ENCODE measurements around the gene SYT9.

SYT9 gene

GRCh38 chr11:7495882-7496551 lies 244.3 kb downstream of the SYT9 start:
- no peak overlapping the region for H3K27ac ChIP-seq (ENCODE audit: low read length)
- no CpG with 5 or more reads among the region's 4 CpGs for WGBS (ENCODE audit: insufficient coverage, insufficient read length)
- no peak overlapping the region for H3K4me3 ChIP-seq (ENCODE audit: low read length)
- H3K4me1 ChIP-seq (ENCODE audit: control insufficient read depth, insufficient read depth, low read length) = peaks cover 2% of the 10 kb centered on the region; the same call in 1 of the 2 replicates
- DNase-seq (ENCODE audit: low read depth, low spot score) = no peak
- H3K36me3 ChIP-seq (ENCODE audit: control insufficient read depth, insufficient read depth, low read length) = no peaks in the 10 kb centered on the region
- H3K27me3 ChIP-seq (ENCODE audit: control insufficient read depth, insufficient read depth, low read length) = no peaks in the 10 kb centered on the region
- no peaks in the 10 kb centered on the region for H3K9me3 ChIP-seq (ENCODE audit: control insufficient read depth, insufficient read depth, low read length)

GRCh38 chr11:7498193-7498592 lies 246.5 kb downstream of the SYT9 start:
- H3K27me3 ChIP-seq (ENCODE audit: control insufficient read depth, insufficient read depth, low read length) = no peaks in the 10 kb centered on the region
- H3K27ac ChIP-seq (ENCODE audit: low read length) = no peak overlapping the region
- no peaks in the 10 kb centered on the region for H3K36me3 ChIP-seq (ENCODE audit: control insufficient read depth, insufficient read depth, low read length)
- H3K9me3 ChIP-seq (ENCODE audit: control insufficient read depth, insufficient read depth, low read length) = no peaks in the 10 kb centered on the region
- no peak for DNase-seq (ENCODE audit: low read depth, low spot score)
- H3K4me3 ChIP-seq (ENCODE audit: low read length) = no peak overlapping the region
- no peaks in the 10 kb centered on the region for H3K4me1 ChIP-seq (ENCODE audit: control insufficient read depth, insufficient read depth, low read length)
- no CpG with 5 or more reads among the region's 4 CpGs for WGBS (ENCODE audit: insufficient coverage, insufficient read length)

- Histone ChIP-seq H3K4me3 (ENCODE audit: low read length) (no peak overlapping the region), H3K27me3 (ENCODE audit: control insufficient read depth, insufficient read depth, low read length) (no peaks in the 10 kb centered on the region), H3K27ac (ENCODE audit: low read length) (no peak overlapping the region), H3K36me3 (ENCODE audit: control insufficient read depth, insufficient read depth, low read length) (no peaks in the 10 kb centered on the region), H3K4me1 (ENCODE audit: control insufficient read depth, insufficient read depth, low read length) (no peaks in the 10 kb centered on the region), H3K9me3 (ENCODE audit: control insufficient read depth, insufficient read depth, low read length) (no peaks in the 10 kb centered on the region)
- no peak for DNase-seq (ENCODE audit: low read depth, low spot score)
- no CpG with 5 or more reads among the region's 1 CpG for WGBS (ENCODE audit: insufficient coverage, insufficient read length)
Measured at GRCh38 chr11:7499081-7499480, 247.4 kb downstream of the SYT9 start.

GRCh38 chr11:7500251-7500650 lies 248.5 kb downstream of the SYT9 start:
- Histone ChIP-seq H3K36me3 (ENCODE audit: control insufficient read depth, insufficient read depth, low read length) (no peaks in the 10 kb centered on the region), H3K4me3 (ENCODE audit: low read length) (no peak overlapping the region), H3K9me3 (ENCODE audit: control insufficient read depth, insufficient read depth, low read length) (no peaks in the 10 kb centered on the region), H3K4me1 (ENCODE audit: control insufficient read depth, insufficient read depth, low read length) (no peaks in the 10 kb centered on the region), H3K27ac (ENCODE audit: low read length) (no peak overlapping the region), H3K27me3 (ENCODE audit: control insufficient read depth, insufficient read depth, low read length) (no peaks in the 10 kb centered on the region)
- WGBS (ENCODE audit: insufficient coverage, insufficient read length) = no CpG with 5 or more reads among the region's 3 CpGs
- DNase-seq (ENCODE audit: low read depth, low spot score) = no peak

- no peaks in the 10 kb centered on the region for H3K4me1 ChIP-seq (ENCODE audit: control insufficient read depth, insufficient read depth, low read length)
- DNase-seq (ENCODE audit: low read depth, low spot score) = no peak
- WGBS (ENCODE audit: insufficient coverage, insufficient read length) = no CpG with 5 or more reads among the region's 3 CpGs
Measured at GRCh38 chr11:7501251-7501650, 249.5 kb downstream of the SYT9 start.

GRCh38 chr11:7501894-7502293 lies 250.2 kb downstream of the SYT9 start:
- 100% methylated on average over 1 of the region's 4 CpGs for WGBS (ENCODE audit: insufficient coverage, insufficient read length)
- no peaks in the 10 kb centered on the region for H3K4me1 ChIP-seq (ENCODE audit: control insufficient read depth, insufficient read depth, low read length)

More at GRCh38 chr11:7501251-7501650, 249.5 kb downstream of the SYT9 start:
- Histone ChIP-seq H3K27me3 (ENCODE audit: control insufficient read depth, insufficient read depth, low read length) (no peaks in the 10 kb centered on the region), H3K9me3 (ENCODE audit: control insufficient read depth, insufficient read depth, low read length) (no peaks in the 10 kb centered on the region), H3K36me3 (ENCODE audit: control insufficient read depth, insufficient read depth, low read length) (no peaks in the 10 kb centered on the region), H3K4me3 (ENCODE audit: low read length) (no peak overlapping the region), H3K27ac (ENCODE audit: low read length) (no peak overlapping the region)

GRCh38 chr11:7506243-7506642 lies 254.5 kb downstream of the SYT9 start:
- DNase-seq (ENCODE audit: low read depth, low spot score) = no peak
- no CpG with 5 or more reads among the region's 3 CpGs for WGBS (ENCODE audit: insufficient coverage, insufficient read length)
- Histone ChIP-seq H3K27me3 (ENCODE audit: control insufficient read depth, insufficient read depth, low read length) (no peaks in the 10 kb centered on the region), H3K4me3 (ENCODE audit: low read length) (no peak overlapping the region), H3K4me1 (ENCODE audit: control insufficient read depth, insufficient read depth, low read length) (no peaks in the 10 kb centered on the region), H3K27ac (ENCODE audit: low read length) (no peak overlapping the region), H3K9me3 (ENCODE audit: control insufficient read depth, insufficient read depth, low read length) (no peaks in the 10 kb centered on the region), H3K36me3 (ENCODE audit: control insufficient read depth, insufficient read depth, low read length) (no peaks in the 10 kb centered on the region)

More at GRCh38 chr11:7501894-7502293, 250.2 kb downstream of the SYT9 start:
- no peak for DNase-seq (ENCODE audit: low read depth, low spot score)
- Histone ChIP-seq H3K27ac (ENCODE audit: low read length) (no peak overlapping the region), H3K27me3 (ENCODE audit: control insufficient read depth, insufficient read depth, low read length) (no peaks in the 10 kb centered on the region), H3K4me3 (ENCODE audit: low read length) (no peak overlapping the region), H3K9me3 (ENCODE audit: control insufficient read depth, insufficient read depth, low read length) (no peaks in the 10 kb centered on the region), H3K36me3 (ENCODE audit: control insufficient read depth, insufficient read depth, low read length) (no peaks in the 10 kb centered on the region)

GRCh38 chr11:7508087-7508486 lies 256.4 kb downstream of the SYT9 start:
- Histone ChIP-seq H3K4me1 (ENCODE audit: control insufficient read depth, insufficient read depth, low read length) (peaks cover 3% of the 10 kb centered on the region), H3K9me3 (ENCODE audit: control insufficient read depth, insufficient read depth, low read length) (no peaks in the 10 kb centered on the region), H3K27ac (ENCODE audit: low read length) (no peak overlapping the region), H3K36me3 (ENCODE audit: control insufficient read depth, insufficient read depth, low read length) (no peaks in the 10 kb centered on the region), H3K4me3 (ENCODE audit: low read length) (no peak overlapping the region), H3K27me3 (ENCODE audit: control insufficient read depth, insufficient read depth, low read length) (no peaks in the 10 kb centered on the region)
- WGBS (ENCODE audit: insufficient coverage, insufficient read length) = no CpG with 5 or more reads among the region's 3 CpGs
- no peak for DNase-seq (ENCODE audit: low read depth, low spot score)

GRCh38 chr11:7509966-7510365 lies 258.3 kb downstream of the SYT9 start:
- DNase-seq (ENCODE audit: low read depth, low spot score) = no peak
- Histone ChIP-seq H3K27ac (ENCODE audit: low read length) (no peak overlapping the region), H3K36me3 (ENCODE audit: control insufficient read depth, insufficient read depth, low read length) (no peaks in the 10 kb centered on the region), H3K4me3 (ENCODE audit: low read length) (no peak overlapping the region), H3K27me3 (ENCODE audit: control insufficient read depth, insufficient read depth, low read length) (peaks cover 3% of the 10 kb centered on the region; the same call in 1 of the 2 replicates), H3K9me3 (ENCODE audit: control insufficient read depth, insufficient read depth, low read length) (no peaks in the 10 kb centered on the region), H3K4me1 (ENCODE audit: control insufficient read depth, insufficient read depth, low read length) (peaks cover 3% of the 10 kb centered on the region)
- WGBS (ENCODE audit: insufficient coverage, insufficient read length) = no CpG with 5 or more reads among the region's 2 CpGs

GRCh38 chr11:7511401-7511800 lies 259.7 kb downstream of the SYT9 start:
- Histone ChIP-seq H3K36me3 (ENCODE audit: control insufficient read depth, insufficient read depth, low read length) (no peaks in the 10 kb centered on the region), H3K4me3 (ENCODE audit: low read length) (no peak overlapping the region), H3K4me1 (ENCODE audit: control insufficient read depth, insufficient read depth, low read length) (peaks cover 3% of the 10 kb centered on the region), H3K27ac (ENCODE audit: low read length) (no peak overlapping the region), H3K9me3 (ENCODE audit: control insufficient read depth, insufficient read depth, low read length) (no peaks in the 10 kb centered on the region), H3K27me3 (ENCODE audit: control insufficient read depth, insufficient read depth, low read length) (peaks cover 5% of the 10 kb centered on the region; the same call in 1 of the 2 replicates)
- no peak for DNase-seq (ENCODE audit: low read depth, low spot score)
- WGBS (ENCODE audit: insufficient coverage, insufficient read length) = no CpG with 5 or more reads among the region's 5 CpGs
